Activated CD4-positive, alpha-beta T cell treated with anti-CD3 and anti-CD28 coated beads, Interleukin-2, Interleukin-6, amounts not matched to agents 100 ng/mL and 50 ng/mL, durations not matched to agents 16 hours and 8 hours (primary cell): ENCODE data around the gene MT1M.
"Not testable (repeated sequence)": the region's sequence is repeated elsewhere in the genome, so short reads cannot be mapped to it uniquely, and the experiment has no call there.

Experiments used
- DNase-seq: peaks from one replicate; pipeline ENCODE4 v3.0.0-alpha.2; 2020

The MT1M gene

GRCh38 chr16:56657555-56658326 lies 25.3 kb downstream of the MT1M start, which contains the start of gene MT1F:
MT1F (plus strand) TSS chr16:56657959; CDS start chr16:56658059, 100 bp downstream.
- DNase-seq: peak; percentile 60

- DNase-seq: no peak
These were observed 25.9 kb downstream of the MT1M start for GRCh38 chr16:56658327-56658875.

GRCh38 chr16:56662357-56663354 lies 30.2 kb downstream of the MT1M start:
- no peak for DNase-seq

GRCh38 chr16:56664506-56664905 lies 32.0 kb downstream of the MT1M start:
- DNase-seq: no peak

GRCh38 chr16:56665286-56666261 lies 33.1 kb downstream of the MT1M start:
- not testable (repeated sequence) for DNase-seq

GRCh38 chr16:56667581-56668571 lies 35.4 kb downstream of the MT1M start, which contains the start of gene MT1G:
MT1G (minus strand) TSS chr16:56668065; CDS start chr16:56667993, 72 bp downstream.
- peak; percentile 49 for DNase-seq

GRCh38 chr16:56669005-56669839 lies 36.8 kb downstream of the MT1M start, which contains the start of gene MT1H:
MT1H (plus strand) TSS chr16:56669814; CDS start chr16:56669885, 71 bp downstream.
- DNase-seq: no peak

- no peak for DNase-seq
These were observed 37.6 kb downstream of the MT1M start for GRCh38 chr16:56669840-56670619.

- no peak for DNase-seq
These were observed 38.1 kb downstream of the MT1M start for GRCh38 chr16:56670620-56670934.

GRCh38 chr16:56671691-56672090 lies 39.2 kb downstream of the MT1M start:
- not testable (repeated sequence) for DNase-seq

GRCh38 chr16:56672171-56672570 lies 39.7 kb downstream of the MT1M start:
- DNase-seq: not testable (repeated sequence)

- DNase-seq: no peak
These were observed 40.5 kb downstream of the MT1M start for GRCh38 chr16:56672761-56673536.

- peak; percentile 30 for DNase-seq
These were observed 41.5 kb downstream of the MT1M start for GRCh38 chr16:56673921-56674320.

GRCh38 chr16:56674570-56674969 lies 42.1 kb downstream of the MT1M start:
- not testable (repeated sequence) for DNase-seq

GRCh38 chr16:56675685-56676210 lies 43.3 kb downstream of the MT1M start:
- DNase-seq: peak; percentile 20

GRCh38 chr16:56677474-56677873 lies 45.0 kb downstream of the MT1M start:
- DNase-seq: no peak

- DNase-seq: no peak
These were observed 46.7 kb downstream of the MT1M start for GRCh38 chr16:56679078-56679730.
